ENCODE results near the gene PPARGC1A. TPM values are rescaled to one million over a fixed set of nuclear protein-coding genes. Genes with fewer than 3 reads are reported as not detected.

The PPARGC1A gene
- polyA plus RNA-seq, 2 of the 4 experiments (the other 2 are of a cell fraction): 0.04 TPM

DNA sequence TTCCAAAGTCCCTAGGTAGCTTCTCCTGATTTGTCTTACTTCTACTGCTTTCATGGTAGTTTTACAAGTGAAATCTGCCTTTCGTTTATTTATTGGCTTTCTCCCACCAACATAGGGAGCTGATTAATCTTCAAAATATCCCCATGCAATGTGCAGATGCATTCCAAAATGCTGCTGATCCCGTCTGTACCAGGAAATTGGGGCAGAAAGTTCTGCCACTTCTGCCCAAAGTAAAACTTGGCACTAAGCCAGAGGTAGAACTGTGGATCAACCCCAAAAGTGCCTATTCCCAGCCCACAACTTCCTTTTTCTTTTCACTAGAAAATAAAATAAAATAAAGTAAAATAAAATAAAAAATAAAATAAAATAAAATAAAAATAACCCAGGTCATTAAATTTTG is 47.3 kb upstream of the PPARGC1A start:
- TF ChIP-seq PHF8 (IDR thresholded peaks at IDR 0.05; ENCODE audit: borderline replicate concordance, low read depth): no peak
- no peak for TF ChIP-seq ZFP36 (IDR thresholded peaks at IDR 0.05; ENCODE audit: borderline replicate concordance, partially characterized antibody)
- no peak for TF ChIP-seq HOXA7 (CRISPR knock-in tag; IDR thresholded peaks at IDR 0.05)
- no peak for TF ChIP-seq EHF (CRISPR knock-in tag; IDR thresholded peaks at IDR 0.05)
- TF ChIP-seq, protein P1, sequence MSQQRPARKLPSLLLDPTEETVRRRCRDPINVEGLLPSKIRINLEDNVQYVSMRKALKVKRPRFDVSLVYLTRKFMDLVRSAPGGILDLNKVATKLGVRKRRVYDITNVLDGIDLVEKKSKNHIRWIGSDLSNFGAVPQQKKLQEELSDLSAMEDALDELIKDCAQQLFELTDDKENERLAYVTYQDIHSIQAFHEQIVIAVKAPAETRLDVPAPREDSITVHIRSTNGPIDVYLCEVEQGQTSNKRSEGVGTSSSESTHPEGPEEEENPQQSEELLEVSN (IDR thresholded peaks at IDR 0.05; ENCODE audit: borderline replicate concordance, low read depth): no peak
- TF ChIP-seq MAZ (IDR thresholded peaks at IDR 0.05; ENCODE audit: borderline replicate concordance, low read depth, low read length): no peak
- no peak for TF ChIP-seq JUNB (IDR thresholded peaks at IDR 0.05)
- TF ChIP-seq FOXS1 (CRISPR knock-in tag; IDR thresholded peaks at IDR 0.05): no peak
- TF ChIP-seq SMC3 (IDR thresholded peaks at IDR 0.05): no peak
- TF ChIP-seq, protein P2, sequence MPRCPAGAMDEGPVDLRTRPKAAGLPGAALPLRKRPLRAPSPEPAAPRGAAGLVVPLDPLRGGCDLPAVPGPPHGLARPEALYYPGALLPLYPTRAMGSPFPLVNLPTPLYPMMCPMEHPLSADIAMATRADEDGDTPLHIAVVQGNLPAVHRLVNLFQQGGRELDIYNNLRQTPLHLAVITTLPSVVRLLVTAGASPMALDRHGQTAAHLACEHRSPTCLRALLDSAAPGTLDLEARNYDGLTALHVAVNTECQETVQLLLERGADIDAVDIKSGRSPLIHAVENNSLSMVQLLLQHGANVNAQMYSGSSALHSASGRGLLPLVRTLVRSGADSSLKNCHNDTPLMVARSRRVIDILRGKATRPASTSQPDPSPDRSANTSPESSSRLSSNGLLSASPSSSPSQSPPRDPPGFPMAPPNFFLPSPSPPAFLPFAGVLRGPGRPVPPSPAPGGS (IDR thresholded peaks at IDR 0.05): no peak
- no peaks in the 10 kb centered on the region for H3K9me3 ChIP-seq
- FAIRE-seq (no peak), DNase-seq (ENCODE audit: low read depth in 1 of 2, low spot score in 1 of 2) (no peak), ATAC-seq (no peak)
- H3K4me2 ChIP-seq: no peak overlapping the region
- ChIA-PET POLR2A (no interaction called here), CTCF (no interaction called here)
- H3K27ac ChIP-seq: no peak overlapping the region
- H3K4me3 ChIP-seq: no peak overlapping the region
- WGBS (ENCODE audit: missing lambda C conversion rate): 8% methylated on average over 2 of the region's 2 CpGs
- no peaks in the 10 kb centered on the region for H3K4me1 ChIP-seq

DNA sequence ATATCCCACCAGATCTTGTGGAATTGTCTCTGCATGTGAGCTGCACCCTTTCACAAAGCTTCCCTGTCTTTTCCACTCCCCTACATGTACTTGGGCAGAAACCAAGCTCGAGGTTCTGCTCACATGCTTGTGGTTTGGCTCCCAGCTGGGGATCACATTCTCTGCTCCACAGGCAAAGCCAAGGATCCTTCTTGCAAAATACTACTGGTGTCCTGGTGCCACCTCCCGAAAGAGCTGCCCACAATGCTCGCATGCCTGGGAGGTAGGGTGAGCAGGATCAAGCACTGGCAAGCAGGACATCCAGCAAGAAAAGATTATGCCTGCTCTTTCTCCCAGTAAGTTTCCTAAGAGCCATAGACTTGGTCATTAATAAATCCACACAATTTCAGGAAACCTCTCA is 45.1 kb upstream of the PPARGC1A start:
- TF ChIP-seq, protein P3, sequence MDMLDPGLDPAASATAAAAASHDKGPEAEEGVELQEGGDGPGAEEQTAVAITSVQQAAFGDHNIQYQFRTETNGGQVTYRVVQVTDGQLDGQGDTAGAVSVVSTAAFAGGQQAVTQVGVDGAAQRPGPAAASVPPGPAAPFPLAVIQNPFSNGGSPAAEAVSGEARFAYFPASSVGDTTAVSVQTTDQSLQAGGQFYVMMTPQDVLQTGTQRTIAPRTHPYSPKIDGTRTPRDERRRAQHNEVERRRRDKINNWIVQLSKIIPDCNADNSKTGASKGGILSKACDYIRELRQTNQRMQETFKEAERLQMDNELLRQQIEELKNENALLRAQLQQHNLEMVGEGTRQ (IDR thresholded peaks at IDR 0.05): no peak
- TF ChIP-seq JUNB (IDR thresholded peaks at IDR 0.05): no peak
- TF ChIP-seq, protein P4, sequence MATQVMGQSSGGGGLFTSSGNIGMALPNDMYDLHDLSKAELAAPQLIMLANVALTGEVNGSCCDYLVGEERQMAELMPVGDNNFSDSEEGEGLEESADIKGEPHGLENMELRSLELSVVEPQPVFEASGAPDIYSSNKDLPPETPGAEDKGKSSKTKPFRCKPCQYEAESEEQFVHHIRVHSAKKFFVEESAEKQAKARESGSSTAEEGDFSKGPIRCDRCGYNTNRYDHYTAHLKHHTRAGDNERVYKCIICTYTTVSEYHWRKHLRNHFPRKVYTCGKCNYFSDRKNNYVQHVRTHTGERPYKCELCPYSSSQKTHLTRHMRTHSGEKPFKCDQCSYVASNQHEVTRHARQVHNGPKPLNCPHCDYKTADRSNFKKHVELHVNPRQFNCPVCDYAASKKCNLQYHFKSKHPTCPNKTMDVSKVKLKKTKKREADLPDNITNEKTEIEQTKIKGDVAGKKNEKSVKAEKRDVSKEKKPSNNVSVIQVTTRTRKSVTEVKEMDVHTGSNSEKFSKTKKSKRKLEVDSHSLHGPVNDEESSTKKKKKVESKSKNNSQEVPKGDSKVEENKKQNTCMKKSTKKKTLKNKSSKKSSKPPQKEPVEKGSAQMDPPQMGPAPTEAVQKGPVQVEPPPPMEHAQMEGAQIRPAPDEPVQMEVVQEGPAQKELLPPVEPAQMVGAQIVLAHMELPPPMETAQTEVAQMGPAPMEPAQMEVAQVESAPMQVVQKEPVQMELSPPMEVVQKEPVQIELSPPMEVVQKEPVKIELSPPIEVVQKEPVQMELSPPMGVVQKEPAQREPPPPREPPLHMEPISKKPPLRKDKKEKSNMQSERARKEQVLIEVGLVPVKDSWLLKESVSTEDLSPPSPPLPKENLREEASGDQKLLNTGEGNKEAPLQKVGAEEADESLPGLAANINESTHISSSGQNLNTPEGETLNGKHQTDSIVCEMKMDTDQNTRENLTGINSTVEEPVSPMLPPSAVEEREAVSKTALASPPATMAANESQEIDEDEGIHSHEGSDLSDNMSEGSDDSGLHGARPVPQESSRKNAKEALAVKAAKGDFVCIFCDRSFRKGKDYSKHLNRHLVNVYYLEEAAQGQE (IDR thresholded peaks at IDR 0.05): no peak
- TF ChIP-seq, protein P5, sequence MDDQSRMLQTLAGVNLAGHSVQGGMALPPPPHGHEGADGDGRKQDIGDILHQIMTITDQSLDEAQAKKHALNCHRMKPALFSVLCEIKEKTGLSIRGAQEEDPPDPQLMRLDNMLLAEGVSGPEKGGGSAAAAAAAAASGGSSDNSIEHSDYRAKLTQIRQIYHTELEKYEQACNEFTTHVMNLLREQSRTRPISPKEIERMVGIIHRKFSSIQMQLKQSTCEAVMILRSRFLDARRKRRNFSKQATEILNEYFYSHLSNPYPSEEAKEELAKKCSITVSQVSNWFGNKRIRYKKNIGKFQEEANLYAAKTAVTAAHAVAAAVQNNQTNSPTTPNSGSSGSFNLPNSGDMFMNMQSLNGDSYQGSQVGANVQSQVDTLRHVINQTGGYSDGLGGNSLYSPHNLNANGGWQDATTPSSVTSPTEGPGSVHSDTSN (IDR thresholded peaks at IDR 0.05): no peak
- TF ChIP-seq CBX8 (IDR thresholded peaks at IDR 0.05): no peak
- TF ChIP-seq, protein P6, sequence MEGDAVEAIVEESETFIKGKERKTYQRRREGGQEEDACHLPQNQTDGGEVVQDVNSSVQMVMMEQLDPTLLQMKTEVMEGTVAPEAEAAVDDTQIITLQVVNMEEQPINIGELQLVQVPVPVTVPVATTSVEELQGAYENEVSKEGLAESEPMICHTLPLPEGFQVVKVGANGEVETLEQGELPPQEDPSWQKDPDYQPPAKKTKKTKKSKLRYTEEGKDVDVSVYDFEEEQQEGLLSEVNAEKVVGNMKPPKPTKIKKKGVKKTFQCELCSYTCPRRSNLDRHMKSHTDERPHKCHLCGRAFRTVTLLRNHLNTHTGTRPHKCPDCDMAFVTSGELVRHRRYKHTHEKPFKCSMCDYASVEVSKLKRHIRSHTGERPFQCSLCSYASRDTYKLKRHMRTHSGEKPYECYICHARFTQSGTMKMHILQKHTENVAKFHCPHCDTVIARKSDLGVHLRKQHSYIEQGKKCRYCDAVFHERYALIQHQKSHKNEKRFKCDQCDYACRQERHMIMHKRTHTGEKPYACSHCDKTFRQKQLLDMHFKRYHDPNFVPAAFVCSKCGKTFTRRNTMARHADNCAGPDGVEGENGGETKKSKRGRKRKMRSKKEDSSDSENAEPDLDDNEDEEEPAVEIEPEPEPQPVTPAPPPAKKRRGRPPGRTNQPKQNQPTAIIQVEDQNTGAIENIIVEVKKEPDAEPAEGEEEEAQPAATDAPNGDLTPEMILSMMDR (IDR thresholded peaks at IDR 0.05): no peak
- no peak for TF ChIP-seq HOXB5 (CRISPR knock-in tag; IDR thresholded peaks at IDR 0.05)
- TF ChIP-seq TP53 (CRISPR knock-in tag; IDR thresholded peaks at IDR 0.05): no peak
- TF ChIP-seq ZNF302 (CRISPR knock-in tag; IDR thresholded peaks at IDR 0.05): no peak
- TF ChIP-seq, protein P7, sequence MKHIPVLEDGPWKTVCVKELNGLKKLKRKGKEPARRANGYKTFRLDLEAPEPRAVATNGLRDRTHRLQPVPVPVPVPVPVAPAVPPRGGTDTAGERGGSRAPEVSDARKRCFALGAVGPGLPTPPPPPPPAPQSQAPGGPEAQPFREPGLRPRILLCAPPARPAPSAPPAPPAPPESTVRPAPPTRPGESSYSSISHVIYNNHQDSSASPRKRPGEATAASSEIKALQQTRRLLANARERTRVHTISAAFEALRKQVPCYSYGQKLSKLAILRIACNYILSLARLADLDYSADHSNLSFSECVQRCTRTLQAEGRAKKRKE (CRISPR knock-in tag; IDR thresholded peaks at IDR 0.05; ENCODE audit: low read depth): no peak
- no peak for TF ChIP-seq RAD21 (conservative IDR thresholded peaks at IDR 0.05 in 1 of 2, IDR thresholded peaks at IDR 0.05 in 1 of 2)
- TF ChIP-seq, protein P1 (IDR thresholded peaks at IDR 0.05; ENCODE audit: borderline replicate concordance, low read depth): no peak
- TF ChIP-seq HDAC2 (IDR thresholded peaks at IDR 0.05): no peak
- POLR2A ChIA-PET: no interaction called here
- ATAC-seq (no peak), DNase-seq (ENCODE audit: low read depth in 1 of 2, low spot score in 1 of 2) (no peak), FAIRE-seq (no peak)
- CTCF ChIA-PET: no interaction called here
- no peaks in the 10 kb centered on the region for H3K4me1 ChIP-seq
- no peak overlapping the region for H3K4me2 ChIP-seq
- H3K9me3 ChIP-seq: no peaks in the 10 kb centered on the region
- WGBS (ENCODE audit: missing lambda C conversion rate): 0% methylated on average over 1 of the region's 3 CpGs
- no peak overlapping the region for H3K27ac ChIP-seq
- H3K4me3 ChIP-seq: no peak overlapping the region
